ENCODE measurements around the gene MYPOP. TPM values are rescaled to one million over a fixed set of nuclear protein-coding genes. Genes with fewer than 3 reads are reported as not detected.

The MYPOP gene
- total RNA-seq, 1 experiment from 2014 or later: 13.6 TPM

- H3K9me3 ChIP-seq (ENCODE audit: insufficient read depth, low read depth): no peaks in the 10 kb centered on the region
- no peak for DNase-seq
- CTCF ChIA-PET: no interaction called here
- H3K36me3 ChIP-seq (ENCODE audit: low read depth): no peaks in the 10 kb centered on the region
- H4K20me1 ChIP-seq (ENCODE audit: insufficient read depth): no peaks in the 10 kb centered on the region
- BruUV-seq (replicated peaks): no TSS peak
- no peaks in the 10 kb centered on the region for H3K79me2 ChIP-seq (ENCODE audit: low read depth)
- peaks cover 12% of the 10 kb centered on the region for H3K4me1 ChIP-seq (replicated peaks; ENCODE audit: insufficient read depth)
- POLR2A ChIA-PET (ENCODE audit: unreplicated experiment): no interaction called here
- no peak overlapping the region for H3K4me3 ChIP-seq
- H3F3A ChIP-seq (ENCODE audit: insufficient read depth, low read depth): peaks cover 21% of the 10 kb centered on the region
- H3K27ac ChIP-seq: no peak overlapping the region
- intact Hi-C loops (cut with micrococcal nuclease; ENCODE audit: unreplicated experiment): no loop called here
- H3K4me2 ChIP-seq: no peak overlapping the region
- H3K9me2 ChIP-seq (ENCODE audit: insufficient read depth): no peaks in the 10 kb centered on the region
- no peak overlapping the region for H2AFZ ChIP-seq
- TF ChIP-seq EZH2 (IDR thresholded peaks at IDR 0.05; ENCODE audit: low read depth): no peak
- TF ChIP-seq, protein P1, sequence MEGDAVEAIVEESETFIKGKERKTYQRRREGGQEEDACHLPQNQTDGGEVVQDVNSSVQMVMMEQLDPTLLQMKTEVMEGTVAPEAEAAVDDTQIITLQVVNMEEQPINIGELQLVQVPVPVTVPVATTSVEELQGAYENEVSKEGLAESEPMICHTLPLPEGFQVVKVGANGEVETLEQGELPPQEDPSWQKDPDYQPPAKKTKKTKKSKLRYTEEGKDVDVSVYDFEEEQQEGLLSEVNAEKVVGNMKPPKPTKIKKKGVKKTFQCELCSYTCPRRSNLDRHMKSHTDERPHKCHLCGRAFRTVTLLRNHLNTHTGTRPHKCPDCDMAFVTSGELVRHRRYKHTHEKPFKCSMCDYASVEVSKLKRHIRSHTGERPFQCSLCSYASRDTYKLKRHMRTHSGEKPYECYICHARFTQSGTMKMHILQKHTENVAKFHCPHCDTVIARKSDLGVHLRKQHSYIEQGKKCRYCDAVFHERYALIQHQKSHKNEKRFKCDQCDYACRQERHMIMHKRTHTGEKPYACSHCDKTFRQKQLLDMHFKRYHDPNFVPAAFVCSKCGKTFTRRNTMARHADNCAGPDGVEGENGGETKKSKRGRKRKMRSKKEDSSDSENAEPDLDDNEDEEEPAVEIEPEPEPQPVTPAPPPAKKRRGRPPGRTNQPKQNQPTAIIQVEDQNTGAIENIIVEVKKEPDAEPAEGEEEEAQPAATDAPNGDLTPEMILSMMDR (conservative IDR thresholded peaks at IDR 0.05): no peak
- H3K27me3 ChIP-seq (ENCODE audit: insufficient read depth, low read depth): peaks cover 41% of the 10 kb centered on the region
These were observed 26.8 kb upstream of the MYPOP start for GRCh38 chr19:45929247-45929646.

- intact Hi-C loops (cut with micrococcal nuclease; ENCODE audit: unreplicated experiment): no loop called here
- peaks cover 13% of the 10 kb centered on the region for H3K4me1 ChIP-seq (replicated peaks; ENCODE audit: insufficient read depth)
- peak; percentile 89 to 95 for DNase-seq
- CTCF ChIA-PET: no interaction called here
- H3K27ac ChIP-seq: no peak overlapping the region
- POLR2A ChIA-PET (ENCODE audit: unreplicated experiment): interaction anchor here (0.6 to 0.7 kb wide), 2 partner anchors 63 to 158 kb away, joined by 3 to 4 read pairs; no protein-coding TSS in a partner anchor
- H3F3A ChIP-seq (ENCODE audit: insufficient read depth, low read depth): peaks cover 23% of the 10 kb centered on the region
- H3K9me3 ChIP-seq (ENCODE audit: insufficient read depth, low read depth): no peaks in the 10 kb centered on the region
- no peak for TF ChIP-seq EZH2 (IDR thresholded peaks at IDR 0.05; ENCODE audit: low read depth)
- TF ChIP-seq, protein P1 (conservative IDR thresholded peaks at IDR 0.05): no peak
- no peaks in the 10 kb centered on the region for H4K20me1 ChIP-seq (ENCODE audit: insufficient read depth)
- peak overlapping the region; percentile 47 for H3K4me3 ChIP-seq
- no peaks in the 10 kb centered on the region for H3K79me2 ChIP-seq (ENCODE audit: low read depth)
- peaks cover 29% of the 10 kb centered on the region for H3K27me3 ChIP-seq (ENCODE audit: insufficient read depth, low read depth)
- no peaks in the 10 kb centered on the region for H3K36me3 ChIP-seq (ENCODE audit: low read depth)
- 0 out of 2 replicates have a peak overlapping the region, but pooled peaks have one; percentile 39 for H2AFZ ChIP-seq
- peak overlapping the region; percentile 77 for H3K4me2 ChIP-seq
- no TSS peak for BruUV-seq (replicated peaks)
- H3K9me2 ChIP-seq (ENCODE audit: insufficient read depth): no peaks in the 10 kb centered on the region
These were observed 25.3 kb upstream of the MYPOP start for GRCh38 chr19:45927565-45928261.

DNA sequence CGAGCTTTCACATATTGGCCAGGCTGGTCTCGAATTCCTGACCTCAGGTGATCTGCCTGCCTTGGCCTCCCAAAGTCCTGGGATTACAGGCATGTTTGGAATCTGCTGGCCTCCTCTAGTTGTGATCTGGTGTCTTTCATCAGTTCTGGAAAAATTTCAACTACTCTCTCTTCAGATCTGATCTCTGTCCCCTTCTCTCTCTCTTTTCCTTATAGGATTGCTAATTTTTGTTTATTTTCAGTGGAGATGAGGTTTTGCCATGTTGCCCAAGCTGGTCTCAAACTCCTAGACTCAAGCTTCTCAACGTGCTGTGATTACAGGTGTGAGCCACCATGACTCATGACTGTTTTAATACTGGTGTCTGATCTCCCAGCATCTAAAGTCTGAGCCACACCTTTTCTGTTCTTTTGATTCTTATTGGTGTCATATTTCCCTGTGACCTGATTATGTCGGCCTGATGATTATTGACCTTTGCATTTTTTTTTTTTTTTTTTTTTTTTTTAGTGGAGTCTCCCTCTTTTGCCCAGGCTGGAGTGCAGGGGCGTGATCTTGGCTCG, 22.6 kb upstream of the MYPOP start:
- Histone ChIP-seq H3K27ac (no peak overlapping the region), H3K79me2 (ENCODE audit: low read depth) (no peaks in the 10 kb centered on the region), H3K27me3 (ENCODE audit: insufficient read depth, low read depth) (peaks cover 2% of the 10 kb centered on the region; the same call in 1 of the 2 replicates), H3K36me3 (ENCODE audit: low read depth) (no peaks in the 10 kb centered on the region), H2AFZ (no peak overlapping the region; the same call in 1 of the 2 replicates), H3K9me2 (ENCODE audit: insufficient read depth) (no peaks in the 10 kb centered on the region), H3K4me2 (no peak overlapping the region; the same call in 1 of the 2 replicates), H3F3A (ENCODE audit: insufficient read depth, low read depth) (peaks cover 23% of the 10 kb centered on the region), H4K20me1 (ENCODE audit: insufficient read depth) (no peaks in the 10 kb centered on the region), H3K4me1 (replicated peaks; ENCODE audit: insufficient read depth) (peaks cover 13% of the 10 kb centered on the region), H3K9me3 (ENCODE audit: insufficient read depth, low read depth) (no peaks in the 10 kb centered on the region), H3K4me3 (no peak overlapping the region)
- ChIA-PET CTCF (no interaction called here), POLR2A (ENCODE audit: unreplicated experiment) (no interaction called here)
- BruUV-seq (replicated peaks): no TSS peak
- TF ChIP-seq, protein P1 (conservative IDR thresholded peaks at IDR 0.05): no peak
- no peak for TF ChIP-seq EZH2 (IDR thresholded peaks at IDR 0.05; ENCODE audit: low read depth)
- DNase-seq: peak in 1 of 2 experiments; percentile 82
- intact Hi-C loops (cut with micrococcal nuclease; ENCODE audit: unreplicated experiment): no loop called here
